HG03469 (cell line): ENCODE results near the gene NSDHL.
A peak's percentile ranks its signal among the peaks of the same experiment; 100 is the strongest.
"Not testable (repeated sequence)": the region's sequence is repeated elsewhere in the genome, so short reads cannot be mapped to it uniquely, and the experiment has no call there.

Source experiments
- ATAC-seq: cut with Tn5 transposase; IDR thresholded peaks from one replicate; pipeline ENCODE4 v1.9.1; 2021; ENCODE audit warnings: mild to moderate bottlenecking, moderate library complexity, moderate number of reproducible peaks; ENCODE audit not compliant: unreplicated experiment

Gene NSDHL

GRCh38 chrX:152830312-152831305, at the start of gene NSDHL, which contains the start of gene CETN2:
TSS of gene NSDHL (plus strand) at chrX:152831063. CDS start at chrX:152846325, 15,262 bp downstream.
TSS of gene CETN2 (minus strand) at chrX:152830757. CDS start at chrX:152830710, 47 bp downstream.
- peak; percentile 98 for ATAC-seq

GRCh38 chrX:152787062-152787461, 43.8 kb upstream of the NSDHL start:
- peak; percentile 67 for ATAC-seq

- no peak for ATAC-seq
These were observed 31.9 kb upstream of the NSDHL start for GRCh38 chrX:152798945-152799344.

GRCh38 chrX:152806035-152806434, 24.8 kb upstream of the NSDHL start:
- ATAC-seq = no peak

- ATAC-seq = no peak
These were observed 20.5 kb upstream of the NSDHL start for GRCh38 chrX:152810403-152810802.

- no peak for ATAC-seq
These were observed 17.7 kb upstream of the NSDHL start for GRCh38 chrX:152813206-152813605.

GRCh38 chrX:152814048-152814447, 16.8 kb upstream of the NSDHL start:
- no peak for ATAC-seq

GRCh38 chrX:152817078-152817764, 13.6 kb upstream of the NSDHL start:
- ATAC-seq = no peak

GRCh38 chrX:152818356-152818755, 12.5 kb upstream of the NSDHL start:
- ATAC-seq = no peak

GRCh38 chrX:152819266-152819665, 11.6 kb upstream of the NSDHL start:
- ATAC-seq = no peak

- no peak for ATAC-seq
These were observed 11.1 kb upstream of the NSDHL start for GRCh38 chrX:152819732-152820131.

GRCh38 chrX:152821145-152821765, 9.6 kb upstream of the NSDHL start:
- ATAC-seq = no peak

- no peak for ATAC-seq
These were observed 8.3 kb upstream of the NSDHL start for GRCh38 chrX:152822383-152823086.

- no peak for ATAC-seq
These were observed 7.2 kb upstream of the NSDHL start for GRCh38 chrX:152823657-152824056.

GRCh38 chrX:152824841-152825374, 6.0 kb upstream of the NSDHL start:
- ATAC-seq = no peak

GRCh38 chrX:152831391-152831790, 528 bp downstream of the NSDHL start:
- no peak for ATAC-seq

GRCh38 chrX:152832520-152832919, 1.7 kb downstream of the NSDHL start:
- no peak for ATAC-seq

GRCh38 chrX:152833378-152833777, 2.5 kb downstream of the NSDHL start:
- no peak for ATAC-seq

GRCh38 chrX:152835470-152835869, 4.6 kb downstream of the NSDHL start:
- not testable (repeated sequence) for ATAC-seq

GRCh38 chrX:152842772-152843338, 12.0 kb downstream of the NSDHL start:
- ATAC-seq = no peak
